ENCODE results near the gene CAMK2A. TPM values are rescaled to one million over a fixed set of nuclear protein-coding genes. Genes with fewer than 3 reads are reported as not detected.

The CAMK2A gene
- polyA plus RNA-seq, 2 of the 4 experiments (the other 2 are of a cell fraction) = 0.09 to 0.93 TPM

DNA sequence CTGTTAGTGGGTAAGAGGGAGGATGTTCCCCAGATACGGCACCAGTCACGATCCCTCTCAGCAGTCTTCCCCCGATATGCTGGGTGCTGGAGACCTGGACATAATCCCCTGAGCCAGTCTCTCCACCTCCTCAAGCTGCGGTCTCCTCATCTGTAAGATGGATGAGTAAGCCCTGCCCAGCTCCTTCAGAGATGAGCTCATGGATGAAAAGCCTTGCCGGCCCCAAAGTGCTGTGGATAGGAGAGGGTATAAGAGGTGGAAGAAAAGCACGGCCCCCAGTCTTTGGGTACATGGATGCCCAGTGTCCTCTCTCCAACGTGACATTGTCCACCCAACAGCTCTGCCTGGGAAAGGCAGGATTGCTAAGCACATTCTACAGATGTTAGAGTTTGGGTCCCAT is 4.5 kb downstream of the CAMK2A start:
- POLR2A ChIA-PET = no interaction called here

DNA sequence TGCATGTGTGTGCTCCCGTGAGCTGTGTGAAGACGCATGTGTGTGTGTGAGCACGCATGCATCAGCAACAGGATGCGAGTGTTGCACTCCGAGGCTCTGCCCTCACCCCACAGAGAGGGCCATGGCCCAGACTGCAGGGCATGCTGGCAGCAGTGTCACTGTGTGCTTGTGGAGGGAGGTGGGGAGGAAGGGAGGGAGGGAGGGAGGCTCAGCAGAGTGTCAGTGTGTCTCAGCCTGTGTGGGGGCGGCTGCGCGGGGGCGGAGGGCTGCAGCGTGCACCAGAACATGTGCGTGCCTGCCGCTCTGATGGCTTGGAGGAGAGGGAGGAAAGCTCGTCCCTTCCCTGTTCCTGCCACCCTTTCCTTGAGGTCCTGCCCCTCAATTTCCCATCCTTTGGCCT is 5.3 kb downstream of the CAMK2A start:
- no peak for ATAC-seq
- H3K4me2 ChIP-seq = no peak overlapping the region
- no peak for TF ChIP-seq CBX8 (IDR thresholded peaks at IDR 0.05)
- TF ChIP-seq, protein P1, sequence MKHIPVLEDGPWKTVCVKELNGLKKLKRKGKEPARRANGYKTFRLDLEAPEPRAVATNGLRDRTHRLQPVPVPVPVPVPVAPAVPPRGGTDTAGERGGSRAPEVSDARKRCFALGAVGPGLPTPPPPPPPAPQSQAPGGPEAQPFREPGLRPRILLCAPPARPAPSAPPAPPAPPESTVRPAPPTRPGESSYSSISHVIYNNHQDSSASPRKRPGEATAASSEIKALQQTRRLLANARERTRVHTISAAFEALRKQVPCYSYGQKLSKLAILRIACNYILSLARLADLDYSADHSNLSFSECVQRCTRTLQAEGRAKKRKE (CRISPR knock-in tag; IDR thresholded peaks at IDR 0.05; ENCODE audit: low read depth) = no peak
- TF ChIP-seq EP300 (IDR thresholded peaks at IDR 0.05) = no peak
- no peak for TF ChIP-seq HOXB5 (CRISPR knock-in tag; IDR thresholded peaks at IDR 0.05)
- TF ChIP-seq ESRRA (IDR thresholded peaks at IDR 0.05; ENCODE audit: borderline replicate concordance, low read length) = no peak
- no peak for TF ChIP-seq TP53 (CRISPR knock-in tag; IDR thresholded peaks at IDR 0.05)
- TF ChIP-seq, protein P2, sequence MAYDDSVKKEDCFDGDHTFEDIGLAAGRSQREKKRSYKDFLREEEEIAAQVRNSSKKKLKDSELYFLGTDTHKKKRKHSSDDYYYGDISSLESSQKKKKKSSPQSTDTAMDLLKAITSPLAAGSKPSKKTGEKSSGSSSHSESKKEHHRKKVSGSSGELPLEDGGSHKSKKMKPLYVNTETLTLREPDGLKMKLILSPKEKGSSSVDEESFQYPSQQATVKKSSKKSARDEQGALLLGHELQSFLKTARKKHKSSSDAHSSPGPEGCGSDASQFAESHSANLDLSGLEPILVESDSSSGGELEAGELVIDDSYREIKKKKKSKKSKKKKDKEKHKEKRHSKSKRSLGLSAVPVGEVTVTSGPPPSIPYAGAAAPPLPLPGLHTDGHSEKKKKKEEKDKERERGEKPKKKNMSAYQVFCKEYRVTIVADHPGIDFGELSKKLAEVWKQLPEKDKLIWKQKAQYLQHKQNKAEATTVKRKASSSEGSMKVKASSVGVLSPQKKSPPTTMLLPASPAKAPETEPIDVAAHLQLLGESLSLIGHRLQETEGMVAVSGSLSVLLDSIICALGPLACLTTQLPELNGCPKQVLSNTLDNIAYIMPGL (CRISPR knock-in tag; IDR thresholded peaks at IDR 0.05; ENCODE audit: borderline replicate concordance) = no peak
- TF ChIP-seq, protein P3, sequence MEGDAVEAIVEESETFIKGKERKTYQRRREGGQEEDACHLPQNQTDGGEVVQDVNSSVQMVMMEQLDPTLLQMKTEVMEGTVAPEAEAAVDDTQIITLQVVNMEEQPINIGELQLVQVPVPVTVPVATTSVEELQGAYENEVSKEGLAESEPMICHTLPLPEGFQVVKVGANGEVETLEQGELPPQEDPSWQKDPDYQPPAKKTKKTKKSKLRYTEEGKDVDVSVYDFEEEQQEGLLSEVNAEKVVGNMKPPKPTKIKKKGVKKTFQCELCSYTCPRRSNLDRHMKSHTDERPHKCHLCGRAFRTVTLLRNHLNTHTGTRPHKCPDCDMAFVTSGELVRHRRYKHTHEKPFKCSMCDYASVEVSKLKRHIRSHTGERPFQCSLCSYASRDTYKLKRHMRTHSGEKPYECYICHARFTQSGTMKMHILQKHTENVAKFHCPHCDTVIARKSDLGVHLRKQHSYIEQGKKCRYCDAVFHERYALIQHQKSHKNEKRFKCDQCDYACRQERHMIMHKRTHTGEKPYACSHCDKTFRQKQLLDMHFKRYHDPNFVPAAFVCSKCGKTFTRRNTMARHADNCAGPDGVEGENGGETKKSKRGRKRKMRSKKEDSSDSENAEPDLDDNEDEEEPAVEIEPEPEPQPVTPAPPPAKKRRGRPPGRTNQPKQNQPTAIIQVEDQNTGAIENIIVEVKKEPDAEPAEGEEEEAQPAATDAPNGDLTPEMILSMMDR (IDR thresholded peaks at IDR 0.05) = no peak
- TF ChIP-seq CEBPB (IDR thresholded peaks at IDR 0.05) = no peak
- TF ChIP-seq KDM5A (IDR thresholded peaks at IDR 0.05) = no peak
- POLR2A ChIA-PET = no interaction called here
- CTCF ChIA-PET = no interaction called here
- H3K9me3 ChIP-seq = no peaks in the 10 kb centered on the region
- WGBS (ENCODE audit: missing lambda C conversion rate) = 88% methylated on average over 13 of the region's 13 CpGs
- H3K4me1 ChIP-seq = peaks cover 4% of the 10 kb centered on the region; the same call in 1 of the 3 replicates
- H3K27ac ChIP-seq = no peak overlapping the region
- no peak overlapping the region for H3K4me3 ChIP-seq
- no peak for DNase-seq (ENCODE audit: low read depth in 1 of 2, low spot score in 1 of 2)
- no peak for FAIRE-seq

More for the DNA sequence above, 4.5 kb downstream of the CAMK2A start:
- Histone ChIP-seq H3K4me3 (no peak overlapping the region), H3K4me1 (peaks cover 4% of the 10 kb centered on the region; the same call in 1 of the 3 replicates), H3K27ac (no peak overlapping the region), H3K4me2 (no peak overlapping the region), H3K9me3 (no peaks in the 10 kb centered on the region)
- DNase-seq (ENCODE audit: low read depth in 1 of 2, low spot score in 1 of 2) = no peak
- CTCF ChIA-PET = no interaction called here
- no peak for ATAC-seq
- WGBS (ENCODE audit: missing lambda C conversion rate) = 80% methylated on average over 6 of the region's 7 CpGs
- TF ChIP-seq CHD2 (IDR thresholded peaks at IDR 0.05; ENCODE audit: low read length, partially characterized antibody) = no peak
- TF ChIP-seq FOSL2 (IDR thresholded peaks at IDR 0.05) = no peak
- no peak for TF ChIP-seq FOSL2 (CRISPR knock-in tag; IDR thresholded peaks at IDR 0.05)
- no peak for TF ChIP-seq SMC3 (IDR thresholded peaks at IDR 0.05)
- TF ChIP-seq EHMT2 (IDR thresholded peaks at IDR 0.05; ENCODE audit: low read depth) = no peak
- TF ChIP-seq, protein P4, sequence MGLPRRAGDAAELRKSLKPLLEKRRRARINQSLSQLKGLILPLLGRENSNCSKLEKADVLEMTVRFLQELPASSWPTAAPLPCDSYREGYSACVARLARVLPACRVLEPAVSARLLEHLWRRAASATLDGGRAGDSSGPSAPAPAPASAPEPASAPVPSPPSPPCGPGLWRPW (IDR thresholded peaks at IDR 0.05) = no peak
- no peak for FAIRE-seq

DNA sequence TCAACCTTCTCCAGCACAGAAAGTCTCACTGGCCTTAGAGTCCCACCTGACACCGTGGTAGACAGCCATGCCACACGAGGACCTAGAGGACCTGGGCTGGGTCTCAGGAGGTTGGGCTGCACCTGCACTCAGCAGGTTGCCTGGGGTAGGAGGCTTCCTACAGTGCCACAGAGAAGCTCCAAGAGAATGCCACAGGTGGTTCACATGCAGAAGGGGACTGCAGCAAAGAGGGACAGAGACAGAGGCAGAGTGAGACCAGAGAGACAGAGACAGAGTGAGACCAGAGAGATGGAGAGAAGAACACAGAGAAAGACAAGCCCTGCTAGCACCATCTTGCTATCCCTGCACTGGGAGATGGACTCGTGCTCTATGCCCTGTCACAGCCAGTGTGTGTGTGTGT is 5.7 kb downstream of the CAMK2A start:
- TF ChIP-seq EHMT2 (IDR thresholded peaks at IDR 0.05; ENCODE audit: low read depth) = no peak
- no peak for TF ChIP-seq TFCP2L1 (CRISPR knock-in tag; IDR thresholded peaks at IDR 0.05)
- no peak for TF ChIP-seq SREBF2 (IDR thresholded peaks at IDR 0.05)
- TF ChIP-seq, protein P1 (CRISPR knock-in tag; IDR thresholded peaks at IDR 0.05; ENCODE audit: low read depth) = no peak
- TF ChIP-seq RAD21 (conservative IDR thresholded peaks at IDR 0.05 in 1 of 2, IDR thresholded peaks at IDR 0.05 in 1 of 2) = no peak
- no peak for TF ChIP-seq ZFP36 (IDR thresholded peaks at IDR 0.05; ENCODE audit: borderline replicate concordance, partially characterized antibody)
- TF ChIP-seq HOXA7 (CRISPR knock-in tag; IDR thresholded peaks at IDR 0.05) = no peak
- Histone ChIP-seq H3K9me3 (no peaks in the 10 kb centered on the region), H3K4me3 (no peak overlapping the region), H3K4me2 (no peak overlapping the region), H3K27ac (no peak overlapping the region), H3K4me1 (peaks cover 4% of the 10 kb centered on the region; the same call in 1 of the 3 replicates)
- FAIRE-seq = no peak
- no peak for DNase-seq (ENCODE audit: low read depth in 1 of 2, low spot score in 1 of 2)
- no peak for ATAC-seq
- 38% methylated on average over 3 of the region's 3 CpGs for WGBS (ENCODE audit: missing lambda C conversion rate)
- CTCF ChIA-PET = interaction anchor here (1.3 kb wide), 1 partner anchor 11 kb away, joined by 3 read pairs; no protein-coding TSS in a partner anchor
- POLR2A ChIA-PET = no interaction called here

Measured in A549 (cell line).